ENCODE results near the gene FBXL7. TPM values are rescaled to one million over a fixed set of nuclear protein-coding genes. Genes with fewer than 3 reads are reported as not detected.

FBXL7 gene
- total RNA-seq, 1 experiment from 2014 or later, result 3.1 TPM

- DNase-seq (ENCODE audit: low read depth), result no peak
- in situ Hi-C loops (cut with HindIII; ENCODE audit: low pct_unique_long_range_greater_than_20kb, low sequenced_read_pairs), result no loop called here
Measured at GRCh38 chr5:15564957-15565356, 65.0 kb downstream of the FBXL7 start.

- DNase-seq (ENCODE audit: low read depth), result no peak
- in situ Hi-C loops (cut with HindIII; ENCODE audit: low pct_unique_long_range_greater_than_20kb, low sequenced_read_pairs), result no loop called here
Measured at GRCh38 chr5:15566306-15566705, 66.3 kb downstream of the FBXL7 start.

GRCh38 chr5:15566789-15567188, 66.8 kb downstream of the FBXL7 start:
- in situ Hi-C loops (cut with HindIII; ENCODE audit: low pct_unique_long_range_greater_than_20kb, low sequenced_read_pairs), result no loop called here
- DNase-seq (ENCODE audit: low read depth), result no peak

- in situ Hi-C loops (cut with HindIII; ENCODE audit: low pct_unique_long_range_greater_than_20kb, low sequenced_read_pairs), result no loop called here
Measured at GRCh38 chr5:15570491-15570890, 70.5 kb downstream of the FBXL7 start.

GRCh38 chr5:15571081-15571480, 71.1 kb downstream of the FBXL7 start:
- in situ Hi-C loops (cut with HindIII; ENCODE audit: low pct_unique_long_range_greater_than_20kb, low sequenced_read_pairs), result no loop called here
- no peak for DNase-seq (ENCODE audit: low read depth)

More at GRCh38 chr5:15570491-15570890, 70.5 kb downstream of the FBXL7 start:
- DNase-seq (ENCODE audit: low read depth), result no peak

GRCh38 chr5:15571618-15572017, 71.6 kb downstream of the FBXL7 start:
- no peak for DNase-seq (ENCODE audit: low read depth)
- in situ Hi-C loops (cut with HindIII; ENCODE audit: low pct_unique_long_range_greater_than_20kb, low sequenced_read_pairs), result no loop called here

GRCh38 chr5:15573590-15573989, 73.6 kb downstream of the FBXL7 start:
- in situ Hi-C loops (cut with HindIII; ENCODE audit: low pct_unique_long_range_greater_than_20kb, low sequenced_read_pairs), result no loop called here
- DNase-seq (ENCODE audit: low read depth), result no peak

- DNase-seq (ENCODE audit: low read depth), result no peak
- in situ Hi-C loops (cut with HindIII; ENCODE audit: low pct_unique_long_range_greater_than_20kb, low sequenced_read_pairs), result no loop called here
Measured at GRCh38 chr5:15574128-15574527, 74.1 kb downstream of the FBXL7 start.

- no peak for DNase-seq (ENCODE audit: low read depth)
- in situ Hi-C loops (cut with HindIII; ENCODE audit: low pct_unique_long_range_greater_than_20kb, low sequenced_read_pairs), result no loop called here
Measured at GRCh38 chr5:15574806-15575325, 74.9 kb downstream of the FBXL7 start.

- no peak for DNase-seq (ENCODE audit: low read depth)
Measured at GRCh38 chr5:15575666-15576065, 75.7 kb downstream of the FBXL7 start.

GRCh38 chr5:15577132-15577531, 77.2 kb downstream of the FBXL7 start:
- in situ Hi-C loops (cut with HindIII; ENCODE audit: low pct_unique_long_range_greater_than_20kb, low sequenced_read_pairs), result no loop called here
- DNase-seq (ENCODE audit: low read depth), result peak; percentile 18

More at GRCh38 chr5:15575666-15576065, 75.7 kb downstream of the FBXL7 start:
- in situ Hi-C loops (cut with HindIII; ENCODE audit: low pct_unique_long_range_greater_than_20kb, low sequenced_read_pairs), result no loop called here

- no peak for DNase-seq (ENCODE audit: low read depth)
- in situ Hi-C loops (cut with HindIII; ENCODE audit: low pct_unique_long_range_greater_than_20kb, low sequenced_read_pairs), result no loop called here
Measured at GRCh38 chr5:15577831-15578230, 77.9 kb downstream of the FBXL7 start.

- in situ Hi-C loops (cut with HindIII; ENCODE audit: low pct_unique_long_range_greater_than_20kb, low sequenced_read_pairs), result no loop called here
- no peak for DNase-seq (ENCODE audit: low read depth)
Measured at GRCh38 chr5:15579193-15579990, 79.4 kb downstream of the FBXL7 start.

GRCh38 chr5:15584528-15584927, 84.5 kb downstream of the FBXL7 start:
- in situ Hi-C loops (cut with HindIII; ENCODE audit: low pct_unique_long_range_greater_than_20kb, low sequenced_read_pairs), result no loop called here
- no peak for DNase-seq (ENCODE audit: low read depth)

- in situ Hi-C loops (cut with HindIII; ENCODE audit: low pct_unique_long_range_greater_than_20kb, low sequenced_read_pairs), result no loop called here
Measured at GRCh38 chr5:15585128-15585527, 85.1 kb downstream of the FBXL7 start.

GRCh38 chr5:15585841-15586591, 86.0 kb downstream of the FBXL7 start:
- no peak for DNase-seq (ENCODE audit: low read depth)
- in situ Hi-C loops (cut with HindIII; ENCODE audit: low pct_unique_long_range_greater_than_20kb, low sequenced_read_pairs), result no loop called here

More at GRCh38 chr5:15585128-15585527, 85.1 kb downstream of the FBXL7 start:
- no peak for DNase-seq (ENCODE audit: low read depth)

- in situ Hi-C loops (cut with HindIII; ENCODE audit: low pct_unique_long_range_greater_than_20kb, low sequenced_read_pairs), result no loop called here
- no peak for DNase-seq (ENCODE audit: low read depth)
Measured at GRCh38 chr5:15587916-15588315, 87.9 kb downstream of the FBXL7 start.

GRCh38 chr5:15592728-15593127, 92.7 kb downstream of the FBXL7 start:
- in situ Hi-C loops (cut with HindIII; ENCODE audit: low pct_unique_long_range_greater_than_20kb, low sequenced_read_pairs), result no loop called here
- no peak for DNase-seq (ENCODE audit: low read depth)

- in situ Hi-C loops (cut with HindIII; ENCODE audit: low pct_unique_long_range_greater_than_20kb, low sequenced_read_pairs), result no loop called here
- no peak for DNase-seq (ENCODE audit: low read depth)
Measured at GRCh38 chr5:15594977-15595568, 95.1 kb downstream of the FBXL7 start.

All from Caki2 (cell line).